Activated CD8-positive, alpha-beta memory T cell treated with anti-CD3 and anti-CD28 coated beads for 4 hours (primary cell): ENCODE results near the gene RAD51B.

Experiments
- DNase-seq, 2 donors: peaks; one replicate each; pipeline ENCODE4 v3.0.0-alpha.2; 2020; ENCODE audit warnings: low read depth in 2 of 2

The RAD51B gene

GRCh38 chr14:68589447-68590200, 770.0 kb downstream of the RAD51B start:
- DNase-seq: no peak

GRCh38 chr14:68590201-68590522, 770.6 kb downstream of the RAD51B start:
- no peak for DNase-seq

DNA sequence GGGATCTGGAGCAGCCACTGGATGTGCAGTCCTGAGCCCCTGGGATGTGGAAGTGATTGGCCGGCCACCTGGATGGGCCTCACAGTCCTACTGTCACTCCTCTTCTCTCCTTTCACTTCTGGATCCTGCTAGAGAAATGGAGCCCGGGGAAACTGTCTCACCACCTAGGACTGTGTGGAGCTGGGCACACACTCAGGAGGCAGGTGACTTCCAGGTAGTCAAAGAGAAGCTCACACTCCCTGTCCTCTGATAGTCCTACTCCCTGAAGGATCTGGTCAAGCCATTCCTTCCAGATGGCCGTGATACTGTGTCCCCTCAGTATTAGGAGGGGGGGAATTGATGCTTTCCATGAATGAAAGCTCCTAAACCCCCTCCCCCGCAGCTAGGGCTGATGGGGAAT, 772.2 kb downstream of the RAD51B start:
- DNase-seq: no peak

DNA sequence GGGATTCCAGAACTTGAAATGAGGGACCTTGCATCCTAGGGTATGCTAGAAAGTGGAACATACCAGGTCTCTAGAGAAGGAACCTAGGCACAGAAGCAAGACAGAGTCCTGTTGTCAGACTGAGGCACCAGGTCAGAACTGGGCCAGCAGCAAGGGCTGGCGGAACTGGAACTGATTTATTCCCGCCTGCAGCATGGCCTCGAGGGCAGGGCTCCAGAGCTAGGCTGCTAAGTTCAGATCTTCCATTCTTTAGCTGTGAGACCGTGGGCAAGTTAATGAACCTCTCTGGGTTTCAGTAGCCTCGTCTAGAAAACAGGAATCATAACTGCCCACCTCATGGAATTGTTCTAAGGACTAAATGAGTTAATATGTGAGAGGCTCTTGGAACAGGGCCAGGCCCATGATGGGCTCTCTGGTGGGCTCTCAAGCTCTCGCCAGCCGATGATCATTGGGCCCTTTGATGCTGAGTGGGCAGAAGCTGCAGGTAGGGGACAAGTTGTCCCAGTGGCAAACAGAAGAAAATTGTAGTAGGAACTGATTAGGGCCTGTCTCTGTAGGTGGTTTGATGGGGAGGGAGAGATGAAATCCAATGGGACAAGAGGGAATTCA, 773.5 kb downstream of the RAD51B start:
- DNase-seq: no peak

DNA sequence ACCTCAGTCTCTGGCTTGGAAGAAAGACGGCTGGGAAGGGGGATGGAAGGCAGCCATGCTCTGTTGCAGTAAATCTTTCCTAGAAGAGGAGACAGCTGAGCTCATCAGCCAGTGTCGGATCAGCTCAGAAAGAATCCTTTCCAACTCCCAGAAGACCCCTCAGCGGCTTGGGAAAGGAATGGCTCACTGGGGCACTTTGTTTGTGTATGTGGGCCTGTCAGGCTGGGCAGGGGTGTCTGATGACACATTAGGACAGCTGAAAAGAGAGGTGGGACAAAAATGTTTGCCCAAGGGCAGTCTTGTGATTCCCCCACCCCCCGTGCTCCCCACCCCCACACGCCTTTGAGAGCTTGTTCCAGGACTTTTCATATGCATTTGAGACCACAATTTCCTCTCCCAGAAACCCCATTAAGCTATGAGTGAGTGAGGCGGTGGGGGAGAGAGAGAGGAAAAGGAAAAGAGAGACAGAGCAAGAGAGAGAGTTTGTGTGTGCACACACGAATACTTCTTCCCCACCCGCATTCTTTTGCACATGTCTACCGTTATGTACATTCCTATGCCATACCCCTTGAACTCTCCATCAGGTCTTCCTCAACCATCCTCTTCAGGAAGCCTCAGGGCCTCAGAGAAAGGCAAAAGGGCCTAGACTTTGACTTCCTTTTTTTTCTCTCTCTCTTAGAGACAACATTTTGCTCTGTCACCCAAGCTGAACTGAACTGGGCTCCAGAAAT, 774.4 kb downstream of the RAD51B start:
- no peak for DNase-seq

GRCh38 chr14:68594737-68595380, 775.3 kb downstream of the RAD51B start:
- no peak for DNase-seq

- no peak for DNase-seq
Measured at GRCh38 chr14:68596211-68596610, 776.6 kb downstream of the RAD51B start.

DNA sequence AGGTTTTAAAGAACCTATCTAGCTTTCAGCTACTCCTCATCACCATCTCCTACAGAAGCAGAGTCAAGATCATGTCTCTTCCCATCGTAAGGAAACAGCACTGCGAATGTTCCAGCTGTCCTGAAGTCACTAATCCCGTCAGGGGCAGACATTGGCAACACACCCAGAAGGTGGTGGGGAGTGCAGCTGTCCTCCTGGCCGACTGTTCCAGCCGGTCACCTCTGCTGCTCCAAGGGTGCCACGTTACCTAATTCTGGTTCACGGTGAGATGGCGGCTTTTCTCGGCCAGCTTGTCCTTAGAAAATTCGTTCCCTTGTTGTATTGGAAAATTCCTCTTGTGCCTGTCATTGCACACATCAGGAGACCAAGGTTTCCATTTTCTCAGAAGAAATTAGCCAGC, 777.1 kb downstream of the RAD51B start:
- no peak for DNase-seq

- DNase-seq: no peak
Measured at GRCh38 chr14:68598089-68598488, 778.5 kb downstream of the RAD51B start.

- DNase-seq: no peak
Measured at GRCh38 chr14:68598621-68599447, 779.3 kb downstream of the RAD51B start.

DNA sequence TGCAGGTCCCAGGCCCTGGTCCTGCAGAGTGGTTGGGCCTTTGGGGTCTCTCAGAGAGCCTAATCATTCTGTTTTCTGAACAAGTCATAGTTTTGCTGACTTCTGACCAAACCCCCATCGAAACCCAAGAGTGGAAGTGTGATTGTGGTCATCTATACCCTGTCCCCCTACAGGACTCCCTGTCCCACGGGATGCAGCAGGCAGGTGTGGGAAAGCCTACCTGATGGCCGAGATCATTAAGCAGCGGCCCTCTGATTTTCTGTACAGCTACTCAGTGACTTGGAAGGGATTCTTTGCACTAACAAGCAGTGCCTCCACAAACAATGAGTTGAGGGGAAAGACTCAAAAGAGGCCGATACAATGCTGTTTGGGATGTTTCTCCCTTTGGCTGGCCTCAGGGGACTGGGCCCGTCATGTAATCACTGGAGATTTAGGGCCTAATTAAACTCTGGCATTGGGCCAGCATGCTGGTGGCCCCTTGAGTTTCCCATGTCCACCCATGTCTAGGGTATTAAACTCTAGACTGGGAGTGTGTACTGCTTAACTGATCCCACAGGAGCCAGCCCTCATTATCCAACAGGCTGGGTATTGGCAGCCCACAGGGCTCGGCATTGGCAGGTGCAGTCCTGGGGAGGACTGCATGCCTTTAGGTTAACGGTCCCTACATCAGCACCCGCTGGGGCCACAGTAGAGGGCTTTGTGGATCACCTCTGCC, 780.5 kb downstream of the RAD51B start:
- DNase-seq: no peak

DNA sequence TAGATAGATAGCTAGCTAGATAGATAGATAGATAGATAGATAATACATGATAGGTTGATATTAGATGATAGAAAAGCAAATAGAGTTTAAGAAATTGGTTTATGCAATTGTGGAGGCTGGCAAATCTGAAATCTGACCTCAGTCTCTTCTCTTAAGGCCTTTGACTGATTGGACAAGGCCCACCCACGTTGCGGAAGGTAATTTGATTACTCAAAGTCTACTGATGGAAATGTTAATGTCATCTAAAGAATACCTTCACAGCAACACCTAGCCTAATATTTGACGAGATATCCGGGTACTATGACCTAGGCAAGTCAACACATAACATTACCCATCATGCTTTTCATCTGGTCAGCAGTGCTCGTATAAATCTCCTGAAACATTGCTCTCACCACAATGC, 782.9 kb downstream of the RAD51B start:
- DNase-seq: no peak

GRCh38 chr14:68603533-68604360, 784.2 kb downstream of the RAD51B start:
- DNase-seq: no peak

DNA sequence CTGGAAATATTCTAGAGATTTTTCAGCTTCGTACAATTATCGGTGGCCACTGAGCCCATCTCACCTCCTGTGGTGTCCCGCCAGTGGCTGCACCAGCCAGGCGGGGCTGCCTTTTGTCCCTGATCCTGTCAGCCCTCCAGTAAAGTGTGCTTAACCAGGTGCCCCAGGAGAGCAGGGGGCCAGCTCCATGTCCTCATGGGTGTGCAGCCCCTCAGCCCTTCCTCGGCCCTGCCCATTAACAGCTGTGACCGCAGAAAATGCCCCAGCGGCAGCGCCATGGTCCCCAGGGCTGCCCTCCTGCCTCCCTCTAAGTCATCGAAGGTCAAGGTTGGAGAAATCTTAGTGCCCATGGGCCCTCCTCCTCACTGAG, 784.8 kb downstream of the RAD51B start:
- DNase-seq: no peak

DNA sequence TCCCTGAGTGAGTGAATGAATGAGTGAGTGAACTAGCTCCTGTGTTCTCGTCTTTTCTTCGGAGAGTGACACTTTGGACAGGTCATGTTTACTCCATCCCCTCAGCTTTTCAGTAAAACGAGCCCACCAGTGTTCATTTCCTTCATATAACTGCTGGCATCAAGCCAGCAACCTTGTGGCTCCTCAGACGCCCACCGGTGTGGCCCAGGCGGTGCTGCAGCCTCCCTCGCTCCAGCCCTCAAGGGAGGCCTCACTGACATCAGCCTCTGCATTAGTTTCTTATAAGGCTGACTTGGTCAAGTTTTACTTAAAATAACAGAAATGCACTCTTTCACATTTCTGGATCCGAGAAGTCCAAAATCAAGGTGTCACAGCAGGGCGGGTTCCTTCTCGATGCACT, 785.2 kb downstream of the RAD51B start:
- DNase-seq: no peak

DNA sequence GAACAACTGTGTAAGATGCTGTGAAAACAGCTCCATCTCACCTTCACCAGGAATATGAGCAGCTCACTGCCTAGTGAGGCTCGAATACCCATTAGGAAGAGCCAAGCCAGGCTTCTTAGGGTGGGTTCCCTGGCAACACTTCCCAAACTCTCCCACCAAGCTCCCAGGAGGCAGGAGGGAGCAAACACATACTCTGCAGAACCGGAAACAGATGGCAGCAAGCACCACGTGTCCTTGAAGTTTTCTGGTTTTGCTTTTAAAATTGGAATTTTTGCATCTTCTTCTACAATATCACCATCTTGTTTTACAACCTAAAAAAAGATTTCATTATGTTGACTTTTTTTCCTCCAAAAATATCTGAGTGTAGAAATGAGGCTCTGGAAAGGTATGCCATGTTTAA, 786.6 kb downstream of the RAD51B start:
- no peak for DNase-seq

GRCh38 chr14:68606644-68607043, 787.1 kb downstream of the RAD51B start:
- no peak for DNase-seq

DNA sequence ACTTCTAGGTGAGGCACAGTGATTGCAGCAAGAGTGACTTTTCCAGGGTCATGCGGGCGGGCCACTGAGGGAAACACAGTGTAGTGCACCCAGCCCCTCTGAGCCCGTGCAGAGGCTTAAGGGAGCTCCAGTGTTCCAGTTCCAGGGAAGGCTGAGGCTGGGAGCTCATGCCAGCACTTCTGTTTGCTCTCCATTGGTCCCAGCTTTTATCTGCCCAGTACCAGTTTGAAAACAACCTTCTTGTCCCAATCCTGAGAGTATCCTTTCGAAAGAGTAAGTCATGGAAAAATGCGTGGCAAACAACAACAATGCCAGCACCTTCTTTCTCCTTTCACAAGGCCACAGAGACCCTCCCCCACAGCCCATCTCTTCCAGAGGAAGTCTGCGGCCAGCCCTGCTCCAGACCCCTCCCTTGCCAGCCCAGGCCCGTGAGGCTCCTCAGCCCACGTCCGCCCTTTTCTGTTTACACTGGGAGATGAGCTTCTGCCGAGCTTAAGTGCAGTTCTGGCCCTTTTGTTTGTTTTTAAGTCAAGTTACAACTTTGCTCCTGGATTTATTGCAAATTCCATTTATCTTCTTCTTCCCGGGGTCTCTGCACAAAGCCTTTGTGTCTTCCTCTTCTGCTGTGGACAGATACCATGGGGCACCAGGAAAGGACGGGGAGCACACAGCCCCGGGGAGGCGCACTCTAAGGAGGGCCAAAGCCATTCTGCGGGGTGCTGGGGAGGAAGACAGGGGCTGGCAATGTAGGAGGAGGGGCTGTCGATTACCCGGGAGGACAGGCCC, 787.7 kb downstream of the RAD51B start:
- DNase-seq: no peak

- no peak for DNase-seq
Measured at GRCh38 chr14:68607867-68608573, 788.4 kb downstream of the RAD51B start.
